A673 (cell line): ENCODE results near the gene LEFTY1. TPM values are rescaled to one million over a fixed set of nuclear protein-coding genes. Genes with fewer than 3 reads are reported as not detected.

Experiments used
- BruUV-seq: library from RNA; stranded (reverse); fragments of 400-500 nt; replicated peaks from 2 replicates; lab custom pipeline; 2021; lab: Mats Ljungman, UMichigan
- CTCF ChIA-PET: fragments of 300-600 bp; sonication (Branson Sonifier 250); formaldehyde crosslinking; loops from one replicate; lab custom pipeline; 2022; ENCODE audit warnings: antibody characterized with exemption; lab: Charles Lee
- POLR2A ChIA-PET: fragments of 300-600 bp; sonication (Branson Sonifier 250); formaldehyde crosslinking; loops from one replicate; lab custom pipeline; 2022; ENCODE audit warnings: antibody characterized with exemption; ENCODE audit not compliant: low non-redundant PET; lab: Charles Lee
- DNase-seq: peaks from one replicate; pipeline ENCODE4 v3.0.0-alpha.2; 2015; ENCODE audit warnings: low spot score
- H3K27ac ChIP-seq: fragments of 200-600 bp; sonication (generic); 2 replicates; pipeline ENCODE4 v1.5.1; 2016; ENCODE audit warnings: mixed run types, low read depth, mild to moderate bottlenecking, mixed read lengths, antibody characterized with exemption, low read length; ENCODE audit not compliant: poor library complexity, severe bottlenecking
- H3K27me3 ChIP-seq: fragments of 200-600 bp; sonication (generic); replicated peaks from 2 replicates; pipeline ENCODE4 v1.6.1; 2017; ENCODE audit warnings: mixed run types, low read depth, mild to moderate bottlenecking, mixed read lengths, antibody characterized with exemption, low read length; ENCODE audit not compliant: insufficient read depth, poor library complexity
- H3K36me3 ChIP-seq: fragments of 200-600 bp; sonication (generic); 2 replicates; pipeline ENCODE4 v1.6.1; 2016; ENCODE audit warnings: mixed run types, mild to moderate bottlenecking, mixed read lengths, antibody characterized with exemption, low read length; ENCODE audit not compliant: insufficient read depth, poor library complexity, severe bottlenecking
- H3K4me1 ChIP-seq: fragments of 200-600 bp; sonication (generic); 2 replicates; pipeline ENCODE4 v1.6.1; 2017; ENCODE audit warnings: mixed run types, mild to moderate bottlenecking, mixed read lengths, antibody characterized with exemption, low read length; ENCODE audit not compliant: insufficient read depth, poor library complexity, severe bottlenecking
- H3K4me3 ChIP-seq: fragments of 200-600 bp; sonication (generic); 2 replicates; pipeline ENCODE4 v1.5.1; 2016; ENCODE audit warnings: low read depth, mixed run types, mild to moderate bottlenecking, mixed read lengths, low read length; ENCODE audit not compliant: poor library complexity, severe bottlenecking
- H3K9me3 ChIP-seq: fragments of 200-600 bp; sonication (generic); 2 replicates; pipeline ENCODE4 v1.6.1; 2016; ENCODE audit warnings: mixed run types, low read depth, mild to moderate bottlenecking, mixed read lengths, antibody characterized with exemption, low read length; ENCODE audit not compliant: poor library complexity, severe bottlenecking
- CTCF ChIP-seq: fragments of 300-800, 200-600 bp; sonication (generic); conservative IDR thresholded peaks from 2 replicates; pipeline ENCODE4 v1.5.1; 2017; ENCODE audit warnings: low read depth, mild to moderate bottlenecking, antibody characterized with exemption, low read length, moderate library complexity, mixed read lengths
- EZH2 ChIP-seq: fragments of 200-600 bp; sonication (generic); IDR thresholded peaks from 2 replicates; pipeline ENCODE4 v1.6.1; 2017; ENCODE audit warnings: borderline replicate concordance, low read depth, mild to moderate bottlenecking, mixed read lengths, antibody characterized with exemption, low read length; ENCODE audit not compliant: poor library complexity, severe bottlenecking
- intact Hi-C: fragments of 100-400 bp; cut with micrococcal nuclease; formaldehyde crosslinking; loops from one replicate; pipeline ENCODE4 v1.10.0; 2022; ENCODE audit not compliant: unreplicated experiment
- total RNA-seq: library from RNA; stranded (reverse); gene quantifications from 2 replicates; pipeline ENCODE4 v1.2.3, GENCODE V29; 2021

The LEFTY1 gene
- total RNA-seq, 1 experiment from 2014 or later = not detected

GRCh38 chr1:225876900-225877510, 11.9 kb downstream of the LEFTY1 start:
- ChIA-PET POLR2A (no interaction called here), CTCF (no interaction called here)
- no TSS peak for BruUV-seq
- Histone ChIP-seq H3K4me1 (peaks cover 6% of the 10 kb centered on the region), H3K27me3 (no peaks in the 10 kb centered on the region), H3K27ac (no peak overlapping the region), H3K9me3 (no peaks in the 10 kb centered on the region), H3K4me3 (no peak overlapping the region), H3K36me3 (peaks cover 4% of the 10 kb centered on the region)
- intact Hi-C loops = no loop called here
- TF ChIP-seq CTCF = no peak
- TF ChIP-seq EZH2 = no peak
- DNase-seq = no peak

GRCh38 chr1:225875044-225875815, 13.7 kb downstream of the LEFTY1 start:
- TF ChIP-seq EZH2 = no peak
- no peak for TF ChIP-seq CTCF
- no peaks in the 10 kb centered on the region for H3K4me1 ChIP-seq
- intact Hi-C loops = no loop called here
- CTCF ChIA-PET = interaction anchor here (0.6 kb wide), 1 partner anchor 111 kb away, joined by 4 read pairs; no protein-coding TSS in a partner anchor
- BruUV-seq = no TSS peak
- peaks cover 4% of the 10 kb centered on the region for H3K36me3 ChIP-seq
- H3K4me3 ChIP-seq = no peak overlapping the region
- H3K9me3 ChIP-seq = no peaks in the 10 kb centered on the region
- POLR2A ChIA-PET = no interaction called here
- H3K27ac ChIP-seq = no peak overlapping the region
- no peaks in the 10 kb centered on the region for H3K27me3 ChIP-seq
- no peak for DNase-seq

- Histone ChIP-seq H3K27ac (no peak overlapping the region), H3K4me3 (no peak overlapping the region), H3K9me3 (no peaks in the 10 kb centered on the region), H3K27me3 (no peaks in the 10 kb centered on the region), H3K4me1 (no peaks in the 10 kb centered on the region), H3K36me3 (peaks cover 4% of the 10 kb centered on the region)
- BruUV-seq = no TSS peak
- no peak for TF ChIP-seq CTCF
- no peak for TF ChIP-seq EZH2
- ChIA-PET POLR2A (no interaction called here), CTCF (no interaction called here)
- intact Hi-C loops = no loop called here
- no peak for DNase-seq
Observed at GRCh38 chr1:225874431-225874830, 14.5 kb downstream of the LEFTY1 start.
